ENCODE results near the gene SLC9A8. TPM values are rescaled to one million over a fixed set of nuclear protein-coding genes. Genes with fewer than 3 reads are reported as not detected.
"Not testable (repeated sequence)": the region's sequence is repeated elsewhere in the genome, so short reads cannot be mapped to it uniquely, and the experiment has no call there.

SLC9A8 gene
- polyA plus RNA-seq, 10 donors = 3.9 to 7.1 (median 5.2) TPM

DNA sequence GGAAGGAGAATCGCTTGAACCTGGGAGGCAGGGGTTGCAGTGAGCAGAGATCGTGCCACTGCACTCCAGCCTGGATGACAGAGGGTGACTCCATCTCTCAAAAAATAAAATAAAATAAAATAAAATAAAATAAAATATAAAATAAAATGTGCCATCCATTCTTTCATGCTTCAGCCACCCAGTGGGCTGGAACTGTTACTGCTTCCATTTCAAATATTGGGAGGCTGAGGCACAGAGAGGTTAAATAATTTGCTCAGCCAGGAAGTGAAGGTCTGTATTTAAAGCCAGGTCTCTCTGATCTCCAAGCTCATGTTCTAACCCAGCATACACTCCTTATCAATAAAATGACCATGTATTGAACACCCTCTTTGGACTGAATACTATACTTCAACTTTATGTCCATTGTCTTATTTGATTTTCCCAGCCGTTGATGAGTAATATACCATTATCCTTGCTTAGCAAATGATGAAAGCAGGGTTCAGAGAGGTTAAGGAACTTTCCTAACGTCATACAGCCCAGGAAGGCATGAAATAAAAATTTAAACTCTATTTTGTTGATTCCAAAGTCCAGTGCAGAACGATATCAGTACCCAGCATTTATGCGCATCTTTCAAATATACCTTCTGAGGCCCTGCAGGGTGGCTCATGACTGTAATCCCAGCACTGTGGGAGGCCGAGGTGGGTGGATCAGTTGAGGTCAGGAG is 25.8 kb upstream of the SLC9A8 start:
- no peak for DNase-seq

DNA sequence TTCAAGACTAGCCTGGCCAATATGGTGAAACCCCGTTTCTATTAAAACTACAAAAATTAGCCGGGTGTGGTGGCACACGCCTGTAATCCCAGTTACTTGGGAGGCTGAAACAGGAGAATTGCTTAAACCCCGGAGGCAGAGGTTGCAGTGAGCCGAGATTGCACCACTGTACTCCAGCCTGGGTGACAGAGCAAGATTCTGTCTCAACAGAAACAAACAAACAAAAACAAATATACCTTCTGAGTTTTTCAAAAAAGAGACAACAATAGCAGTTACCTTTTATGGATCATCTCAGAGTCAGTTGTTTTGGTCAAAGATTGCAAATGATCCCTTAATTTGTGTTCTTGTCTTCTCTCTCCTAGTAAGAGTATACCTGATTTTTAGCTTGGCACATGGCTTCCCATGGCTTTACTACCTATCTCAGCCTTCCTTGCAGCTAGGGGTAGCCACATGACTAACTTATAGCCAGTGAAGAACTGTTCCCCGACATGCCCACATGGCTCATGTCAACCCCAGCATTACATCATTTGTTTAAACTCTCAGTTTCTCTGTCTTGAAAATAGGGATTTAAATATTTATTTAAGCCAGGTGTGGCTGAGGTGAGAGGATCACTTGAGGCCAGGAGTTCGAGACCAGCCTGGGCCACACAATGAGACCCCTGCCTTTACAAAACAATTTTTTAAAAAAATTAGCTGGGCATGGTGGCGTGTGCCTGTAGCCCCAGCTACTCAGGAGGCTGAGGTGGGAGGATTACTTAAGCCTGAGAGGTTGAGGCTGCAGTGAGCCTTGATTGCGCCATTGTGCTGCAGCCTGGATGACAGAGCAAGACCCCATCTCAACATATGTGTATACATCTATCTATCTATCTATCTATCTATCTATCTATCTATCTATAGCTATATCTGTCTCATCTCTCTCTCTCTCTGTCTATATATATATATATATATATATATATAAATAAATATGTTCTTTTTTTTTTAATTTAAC is 25.0 kb upstream of the SLC9A8 start:
- DNase-seq = no peak

GRCh38 chr20:49790077-49790798 is 22.4 kb upstream of the SLC9A8 start:
- DNase-seq = peak in 1 of 3 donors; percentile 34

- no peak for DNase-seq
Measured at GRCh38 chr20:49791165-49791564, 21.5 kb upstream of the SLC9A8 start.

GRCh38 chr20:49792006-49792405 is 20.6 kb upstream of the SLC9A8 start:
- no peak for DNase-seq

DNA sequence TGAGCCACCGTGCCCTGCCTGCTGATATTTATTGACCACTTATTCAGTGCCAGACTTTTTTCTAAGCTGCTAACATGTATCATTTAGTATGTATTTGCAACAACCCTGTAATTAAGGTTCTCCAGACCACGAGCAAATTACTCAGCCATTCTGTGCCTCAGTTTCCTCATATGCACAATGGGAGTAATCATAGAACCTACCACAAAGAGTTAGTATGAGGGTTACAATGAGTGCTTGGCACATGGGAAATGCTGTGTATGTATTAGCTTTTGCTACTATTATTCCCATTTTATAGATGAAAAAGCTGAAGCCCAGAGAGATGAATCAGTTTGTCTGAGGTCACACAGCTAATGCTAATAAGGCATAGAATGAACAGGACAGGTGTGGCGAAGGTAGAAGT is 20.0 kb upstream of the SLC9A8 start:
- no peak for DNase-seq

GRCh38 chr20:49794336-49795134 is 18.1 kb upstream of the SLC9A8 start:
- DNase-seq = no peak

DNA sequence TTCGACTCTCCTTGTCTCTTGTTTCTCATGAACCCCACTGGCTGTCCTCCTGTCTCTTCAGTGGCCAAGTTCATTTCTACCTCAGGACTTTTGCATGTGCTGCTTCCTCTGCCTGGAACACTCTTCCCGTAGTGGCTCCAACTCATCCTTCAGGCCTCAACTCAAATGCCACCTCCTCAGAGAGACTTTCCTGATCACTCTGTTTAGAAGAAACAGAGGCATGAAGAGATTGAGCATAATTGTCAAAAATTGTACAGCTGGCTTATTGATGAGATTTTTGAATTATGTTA is 17.5 kb upstream of the SLC9A8 start:
- no peak for DNase-seq

GRCh38 chr20:49796600-49797343 is 15.9 kb upstream of the SLC9A8 start:
- DNase-seq = no peak

- DNase-seq = no peak
Measured at GRCh38 chr20:49797344-49797615, 15.3 kb upstream of the SLC9A8 start.

DNA sequence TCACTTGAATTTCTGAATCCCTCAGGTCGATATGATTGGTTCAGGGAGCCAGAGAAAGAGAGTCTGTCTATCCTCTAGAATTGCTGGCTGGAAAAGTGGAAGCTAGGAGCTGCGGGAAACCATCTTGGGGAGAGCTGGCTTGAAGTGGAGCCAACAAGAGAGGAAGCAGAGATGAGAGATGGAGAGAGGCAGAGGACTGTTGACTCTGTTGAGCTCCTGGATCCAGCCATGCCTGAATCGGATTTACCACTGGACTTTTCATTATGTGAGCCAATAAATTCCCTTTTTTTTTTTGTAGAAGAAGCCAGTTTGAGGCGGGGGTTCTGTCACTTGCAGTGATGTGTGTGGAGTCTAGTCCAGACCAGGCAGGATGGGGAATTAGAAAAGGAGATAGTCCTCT is 13.9 kb upstream of the SLC9A8 start:
- DNase-seq = no peak

DNA sequence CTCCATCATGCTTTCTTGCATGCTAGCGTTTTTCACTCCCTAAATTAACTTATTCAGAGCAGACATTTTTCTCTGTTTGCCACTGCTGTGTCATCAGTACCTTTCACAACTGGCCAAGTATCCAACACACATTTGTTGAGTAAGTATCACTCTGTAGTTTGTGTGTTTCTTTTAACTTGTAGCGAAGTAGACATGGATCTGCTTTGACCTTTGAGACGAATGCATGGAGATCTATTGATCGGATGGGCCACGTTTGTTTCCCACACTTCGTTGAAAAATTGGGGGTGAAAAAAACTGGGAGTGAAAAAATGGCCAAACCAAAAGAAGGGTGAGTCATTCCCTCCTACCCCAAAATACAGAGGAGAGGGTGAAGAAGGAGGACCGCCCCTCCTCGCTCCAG is 12.9 kb upstream of the SLC9A8 start:
- DNase-seq = no peak

- DNase-seq = no peak
Measured at GRCh38 chr20:49803418-49803817, 9.2 kb upstream of the SLC9A8 start.

DNA sequence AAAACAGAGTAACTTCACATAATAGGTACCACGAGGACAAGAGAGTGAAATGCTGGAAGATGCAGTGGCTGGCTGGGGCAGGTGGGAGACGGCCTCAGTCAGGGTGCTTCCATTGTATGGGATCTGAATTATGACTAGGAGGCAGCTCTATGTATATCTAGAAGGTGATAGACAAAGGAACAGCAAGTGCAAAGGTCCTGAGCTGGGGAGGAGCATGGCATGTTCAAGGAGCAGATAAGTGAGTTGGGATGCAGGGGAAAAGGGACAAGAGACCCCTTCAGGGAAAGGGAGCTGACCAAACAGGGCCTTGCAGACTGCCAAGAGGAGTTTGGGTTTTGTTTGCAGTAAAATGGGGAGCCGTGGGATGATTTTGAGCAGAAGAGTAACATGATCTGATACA is 8.3 kb upstream of the SLC9A8 start:
- DNase-seq = no peak

DNA sequence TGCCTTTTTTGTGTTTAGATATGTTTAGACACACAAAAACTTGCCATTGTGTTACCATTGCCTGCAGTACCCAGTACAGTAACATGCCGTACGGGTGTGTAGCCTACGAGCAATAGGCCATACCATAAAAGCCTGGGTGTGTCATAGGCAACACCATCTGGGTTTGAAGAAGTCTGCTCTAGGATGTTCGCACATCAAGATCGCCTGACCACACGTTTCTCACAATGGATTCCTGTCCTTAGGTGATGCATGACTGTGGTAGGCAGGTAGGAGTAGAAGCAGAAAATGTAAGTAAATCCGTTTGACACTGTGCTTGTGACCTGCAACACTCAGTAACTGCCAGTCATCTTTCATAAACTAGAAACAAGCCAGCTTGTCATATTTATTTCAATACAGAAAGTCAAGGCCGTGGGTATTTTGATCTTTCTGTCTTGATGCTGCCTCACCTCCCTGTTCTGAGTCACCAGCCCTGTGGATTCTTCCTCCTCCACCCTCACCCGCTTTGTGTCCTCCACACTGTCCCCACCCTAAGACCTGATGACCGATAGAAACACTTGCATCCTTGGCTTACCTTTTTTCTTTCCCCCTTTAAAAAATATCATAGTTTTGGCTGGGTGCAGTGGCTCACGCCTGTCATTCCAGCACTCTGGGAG is 7.3 kb upstream of the SLC9A8 start:
- DNase-seq = not testable (repeated sequence)

DNA sequence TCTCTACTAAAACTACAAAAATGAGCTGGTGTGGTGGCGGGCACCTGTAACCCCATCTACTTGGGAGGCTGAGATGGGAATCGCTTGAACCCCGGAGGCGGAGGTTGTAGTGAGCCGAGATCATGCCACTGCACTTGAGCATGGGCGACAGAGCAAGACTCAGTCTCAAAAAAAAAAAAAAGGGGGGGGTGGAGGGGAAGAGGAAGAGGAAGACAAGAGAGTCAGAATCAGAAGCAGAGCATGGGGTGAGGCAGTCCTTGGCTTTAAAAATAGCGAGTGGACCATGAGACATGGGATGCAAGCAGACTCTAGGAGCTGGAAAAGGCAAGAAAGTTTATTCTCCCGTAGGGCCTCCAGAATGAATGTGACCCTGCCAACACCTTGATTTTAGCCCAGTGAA is 3.9 kb upstream of the SLC9A8 start:
- DNase-seq = no peak

GRCh38 chr20:49809803-49810359 is 2.7 kb upstream of the SLC9A8 start:
- DNase-seq = no peak

- DNase-seq = no peak
Measured at GRCh38 chr20:49810491-49811190, 2.0 kb upstream of the SLC9A8 start.

GRCh38 chr20:49811825-49812506 is 662 bp upstream of the SLC9A8 start:
- DNase-seq = no peak

All from muscle of back (tissue), 11 donors.